Neural cell (in vitro differentiated cells): ENCODE results near the gene KRTAP1-4. TPM values are rescaled to one million over a fixed set of nuclear protein-coding genes. Genes with fewer than 3 reads are reported as not detected.

Experiments used
- polyA plus RNA-seq: library from polyadenylated mRNA; depleted of rRNA; stranded (reverse); fragments of >200 nt; gene quantifications from 2 replicates; pipeline ENCODE4 v1.2.3, GENCODE V29; 2014
- small RNA-seq, 3 experiments: library from RNA; depleted of rRNA; stranded (forward); fragments of <200 nt; gene quantifications; one replicate each; pipeline ENCODE3, GENCODE V24; 2012

KRTAP1-4 gene
- polyA plus RNA-seq, 1 donor from 2014 or later = not detected

Small RNA genes within 50 kb of the gene (small RNA-seq; reads per million reads assigned to genes)
- gene KRTAP3-4P = 0 reads per million in 3 experiments

Other genes starting within 250 kb of the KRTAP1-4 start
- not detected in 2 replicates for gene KRT27, start 247.6 kb downstream of the KRTAP1-4 start, polyA plus RNA-seq
- gene KRT28, start 230.2 kb downstream of the KRTAP1-4 start, polyA plus RNA-seq = not detected in 2 replicates
- 42.8 and 54.2 TPM in 2 replicates for gene KRT10, start 207.6 kb downstream of the KRTAP1-4 start, polyA plus RNA-seq
- gene KRT12, start 163.0 kb downstream of the KRTAP1-4 start, polyA plus RNA-seq = not detected in 2 replicates
- gene KRT20, start 145.0 kb downstream of the KRTAP1-4 start, polyA plus RNA-seq = not detected in 2 replicates
- gene KRT23, start 92.5 kb downstream of the KRTAP1-4 start, polyA plus RNA-seq = 0.37 and 0.86 TPM in 2 replicates
- gene KRT39, start 63.2 kb downstream of the KRTAP1-4 start, polyA plus RNA-seq = not detected in 2 replicates
- gene KRT40, start 45.9 kb downstream of the KRTAP1-4 start, polyA plus RNA-seq = not detected in 2 replicates
- not detected in 2 replicates for gene KRTAP3-3, start 36.0 kb downstream of the KRTAP1-4 start, polyA plus RNA-seq
- gene KRTAP3-2, start 30.3 kb downstream of the KRTAP1-4 start, polyA plus RNA-seq = not detected in 2 replicates
- not detected in 2 replicates for gene KRTAP3-1, start 21.1 kb downstream of the KRTAP1-4 start, polyA plus RNA-seq
- not detected in 2 replicates for gene KRTAP1-5, start 3.0 kb downstream of the KRTAP1-4 start, polyA plus RNA-seq
- not detected in 2 replicates for gene KRTAP1-3, start 4.7 kb upstream of the KRTAP1-4 start, polyA plus RNA-seq
- not detected in 2 replicates for gene KRTAP1-1, start 11.3 kb upstream of the KRTAP1-4 start, polyA plus RNA-seq
- not detected in 2 replicates for gene KRTAP2-1, start 17.1 kb upstream of the KRTAP1-4 start, polyA plus RNA-seq
- not detected in 2 replicates for gene KRTAP2-2, start 25.0 kb upstream of the KRTAP1-4 start, polyA plus RNA-seq
- gene KRTAP2-3, start 29.9 kb upstream of the KRTAP1-4 start, polyA plus RNA-seq = not detected in 2 replicates
- not detected in 2 replicates for gene KRTAP2-4, start 35.7 kb upstream of the KRTAP1-4 start, polyA plus RNA-seq
- not detected in 2 replicates for gene KRTAP4-7, start 54.0 kb upstream of the KRTAP1-4 start, polyA plus RNA-seq
- not detected in 2 replicates for gene KRTAP4-8, start 67.9 kb upstream of the KRTAP1-4 start, polyA plus RNA-seq
- not detected in 2 replicates for gene KRTAP4-16, start 72.0 kb upstream of the KRTAP1-4 start, polyA plus RNA-seq
- gene KRTAP4-9, start 75.2 kb upstream of the KRTAP1-4 start, polyA plus RNA-seq = not detected in 2 replicates
- gene KRTAP4-11, start 88.2 kb upstream of the KRTAP1-4 start, polyA plus RNA-seq = not detected in 2 replicates
- gene KRTAP4-12, start 94.0 kb upstream of the KRTAP1-4 start, polyA plus RNA-seq = not detected in 2 replicates
- not detected in 2 replicates for gene KRTAP4-6, start 110.3 kb upstream of the KRTAP1-4 start, polyA plus RNA-seq
- gene KRTAP4-5, start 119.6 kb upstream of the KRTAP1-4 start, polyA plus RNA-seq = not detected in 2 replicates
- gene KRTAP4-4, start 130.6 kb upstream of the KRTAP1-4 start, polyA plus RNA-seq = not detected in 2 replicates
- gene KRTAP4-3, start 138.0 kb upstream of the KRTAP1-4 start, polyA plus RNA-seq = not detected in 2 replicates
- gene KRTAP4-2, start 148.0 kb upstream of the KRTAP1-4 start, polyA plus RNA-seq = not detected in 2 replicates
- gene KRTAP4-1, start 154.7 kb upstream of the KRTAP1-4 start, polyA plus RNA-seq = not detected in 2 replicates
- gene KRTAP9-1, start 159.7 kb upstream of the KRTAP1-4 start, polyA plus RNA-seq = not detected in 2 replicates
- gene KRTAP9-2, start 196.5 kb upstream of the KRTAP1-4 start, polyA plus RNA-seq = not detected in 2 replicates
- gene KRTAP9-3, start 202.3 kb upstream of the KRTAP1-4 start, polyA plus RNA-seq = not detected in 2 replicates
- not detected in 2 replicates for gene KRTAP9-8, start 207.8 kb upstream of the KRTAP1-4 start, polyA plus RNA-seq
- not detected in 2 replicates for gene KRTAP9-4, start 219.5 kb upstream of the KRTAP1-4 start, polyA plus RNA-seq
- not detected in 2 replicates for gene KRTAP9-9, start 225.2 kb upstream of the KRTAP1-4 start, polyA plus RNA-seq
- gene KRTAP9-6, start 235.2 kb upstream of the KRTAP1-4 start, polyA plus RNA-seq = not detected in 2 replicates
- gene KRTAP9-7, start 245.5 kb upstream of the KRTAP1-4 start, polyA plus RNA-seq = not detected in 2 replicates